Small intestine (tissue), 7 donors: ENCODE measurements around the gene RAD9A. TPM values are rescaled to one million over a fixed set of nuclear protein-coding genes. Genes with fewer than 3 reads are reported as not detected.

ENCODE experiments used
- DNase-seq, 2 donors: peaks; one replicate each; pipeline versions ENCODE4 v3.0.0 to v3.0.0-alpha.2; 2013
- FAIRE-seq: peaks from 2 replicates; lab custom pipeline; 2012; peaks lifted over from hg19 to GRCh38; lab: Jason Lieb, UNC
- H3K27ac ChIP-seq, 3 donors: one replicate each; pipeline ENCODE4 v1.5.1; 2013; ENCODE audit warnings: low read length in 2 of 3, mild to moderate bottlenecking in 2 of 3, control low read depth in 1 of 3, inconsistent platforms in 1 of 3, low read depth in 1 of 3, moderate library complexity in 1 of 3
- H3K27me3 ChIP-seq, 3 donors: one replicate each; pipeline ENCODE4 v1.6.1; 2013; ENCODE audit warnings: low read length in 3 of 3, inconsistent platforms in 1 of 3; ENCODE audit not compliant: control insufficient read depth in 3 of 3, insufficient read depth in 3 of 3
- H3K36me3 ChIP-seq, 3 donors: one replicate each; pipeline ENCODE4 v1.6.1; 2013; ENCODE audit warnings: low read length in 3 of 3, inconsistent platforms in 1 of 3, low read depth in 1 of 3, mild to moderate bottlenecking in 1 of 3, moderate library complexity in 1 of 3; ENCODE audit not compliant: control insufficient read depth in 3 of 3, insufficient read depth in 2 of 3
- H3K4me1 ChIP-seq, 3 donors: one replicate each; pipeline ENCODE4 v1.6.1; 2013; ENCODE audit warnings: low read length in 2 of 3, inconsistent platforms in 1 of 3, low read depth in 1 of 3, mild to moderate bottlenecking in 1 of 3, moderate library complexity in 1 of 3; ENCODE audit not compliant: control insufficient read depth in 3 of 3, insufficient read depth in 2 of 3
- H3K4me3 ChIP-seq, 3 donors: one replicate each; pipeline ENCODE4 v1.5.1; 2013; ENCODE audit warnings: low read length in 3 of 3, control low read depth in 1 of 3, inconsistent platforms in 1 of 3, low read depth in 1 of 3, mild to moderate bottlenecking in 1 of 3, moderate library complexity in 1 of 3
- H3K9me3 ChIP-seq, 2 donors: one replicate each; pipeline ENCODE4 v1.6.1; 2013; ENCODE audit warnings: low read depth in 1 of 2, low read length in 1 of 2; ENCODE audit not compliant: control insufficient read depth in 2 of 2, insufficient read depth in 1 of 2
- WGBS, 3 donors: extraction: QIAGEN DNeasy Blood & Tissue Kit; methylation state at CpG; one replicate each; pipeline ENCODE4 v1.1.7; 2013; 5-methylcytosine and 5-hydroxymethylcytosine counted together
- polyA plus RNA-seq, 4 donors: library from polyadenylated mRNA; stranded (reverse) in 3 of 4; unstranded in 1 of 4; fragments of 200-250 nt in 3 of 4; fragments of 120-200 nt in 1 of 4; gene quantifications; one replicate each; pipeline versions ENCODE4 v1.2.1 to v1.2.3, GENCODE V29; 2013
- donor health status: healthy with polysubstance abuse.
- donor health status: control.
- donor health status: control.
- donor health status: Bipolar disorder and iron deficiency.
- donor health status: healthy.

The RAD9A gene
- polyA plus RNA-seq, 4 donors = 19.5 to 88.3 (median 40.7) TPM

- no peaks in the 10 kb centered on the region for H3K36me3 ChIP-seq
- FAIRE-seq (no peak), DNase-seq (no peak)
- H3K4me1 ChIP-seq = peaks cover 0 to 18% (median 2%) of the 10 kb centered on the region in 3 donors
- H3K4me3 ChIP-seq = no peak overlapping the region
- no peaks in the 10 kb centered on the region for H3K9me3 ChIP-seq
- no peak overlapping the region for H3K27ac ChIP-seq
- H3K27me3 ChIP-seq = peaks cover 0 to 8% (median 2%) of the 10 kb centered on the region in 3 donors
- 58 to 61% (median 60%) methylated on average over 21 of the region's 21 CpGs for WGBS, 3 donors
Measured at GRCh38 chr11:67416416-67417335, 24.9 kb downstream of the RAD9A start.

- Histone ChIP-seq H3K4me3 (no peak overlapping the region), H3K4me1 (peaks cover 0 to 16% (median 2%) of the 10 kb centered on the region in 3 donors), H3K27ac (no peak overlapping the region), H3K9me3 (no peaks in the 10 kb centered on the region), H3K27me3 (peaks cover 0 to 8% (median 2%) of the 10 kb centered on the region in 3 donors), H3K36me3 (no peaks in the 10 kb centered on the region)
- FAIRE-seq (no peak), DNase-seq (no peak)
- WGBS, 3 donors = 81 to 85% (median 84%) methylated on average over 10 to 12 of the region's 12 CpGs
Measured at GRCh38 chr11:67417425-67417824, 25.6 kb downstream of the RAD9A start.

- FAIRE-seq (no peak), DNase-seq (no peak)
- Histone ChIP-seq H3K27me3 (peaks cover 0 to 8% (median 0%) of the 10 kb centered on the region in 3 donors), H3K9me3 (no peaks in the 10 kb centered on the region), H3K36me3 (no peaks in the 10 kb centered on the region), H3K4me3 (no peak overlapping the region), H3K4me1 (peaks cover 0 to 20% (median 2%) of the 10 kb centered on the region in 3 donors), H3K27ac (no peak overlapping the region)
- 70 to 73% (median 72%) methylated on average over 26 of the region's 26 CpGs for WGBS, 3 donors
Measured at GRCh38 chr11:67418476-67419281, 26.9 kb downstream of the RAD9A start.

GRCh38 chr11:67419325-67420049 is 27.7 kb downstream of the RAD9A start:
- Histone ChIP-seq H3K27me3 (peaks cover 0 to 6% (median 0%) of the 10 kb centered on the region in 3 donors), H3K9me3 (no peaks in the 10 kb centered on the region), H3K4me1 (peaks cover 0 to 20% (median 2%) of the 10 kb centered on the region in 3 donors), H3K4me3 (no peak overlapping the region), H3K27ac (no peak overlapping the region), H3K36me3 (no peaks in the 10 kb centered on the region)
- FAIRE-seq (no peak), DNase-seq (no peak)
- WGBS, 3 donors = 90 to 94% (median 91%) methylated on average over 20 to 21 of the region's 21 CpGs

GRCh38 chr11:67420147-67420645 is 28.4 kb downstream of the RAD9A start:
- peaks cover 0 to 15% (median 0%) of the 10 kb centered on the region in 3 donors for H3K4me1 ChIP-seq
- no peak for FAIRE-seq
- no peaks in the 10 kb centered on the region for H3K9me3 ChIP-seq
- no peak for DNase-seq
- peak overlapping the region; percentile 21 to 70 (median 54) for H3K4me3 ChIP-seq
- WGBS, 3 donors = 29 to 33% (median 31%) methylated on average over 14 to 15 of the region's 15 CpGs
- peak overlapping the region in 2 of 3 donors; percentile 76 to 94 for H3K27ac ChIP-seq
- peaks cover 0 to 1% (median 0%) of the 10 kb centered on the region in 3 donors for H3K27me3 ChIP-seq
- H3K36me3 ChIP-seq = peaks cover 0 to 2% (median 0%) of the 10 kb centered on the region in 3 donors

GRCh38 chr11:67420646-67421429 is 29.1 kb downstream of the RAD9A start:
- Histone ChIP-seq H3K27me3 (no peaks in the 10 kb centered on the region), H3K36me3 (peaks cover 0 to 2% (median 0%) of the 10 kb centered on the region in 3 donors), H3K9me3 (no peaks in the 10 kb centered on the region), H3K4me1 (peaks cover 0 to 14% (median 0%) of the 10 kb centered on the region in 3 donors), H3K4me3 (peak overlapping the region; percentile 36 to 70 (median 54)), H3K27ac (peak overlapping the region; percentile 65 to 94 (median 76))
- DNase-seq (peak; percentile 97 to 98), FAIRE-seq (no peak)
- 0 to 1% (median 1%) methylated on average over 65 to 97 of the region's 97 CpGs for WGBS, 3 donors

GRCh38 chr11:67421430-67422031 is 29.7 kb downstream of the RAD9A start:
- 58 to 73% (median 67%) methylated on average over 22 of the region's 22 CpGs for WGBS, 3 donors
- no peaks in the 10 kb centered on the region for H3K9me3 ChIP-seq
- peaks cover 0 to 14% (median 0%) of the 10 kb centered on the region in 3 donors for H3K4me1 ChIP-seq
- DNase-seq (no peak), FAIRE-seq (no peak)
- H3K36me3 ChIP-seq = peaks cover 0 to 2% (median 0%) of the 10 kb centered on the region in 3 donors
- H3K27me3 ChIP-seq = no peaks in the 10 kb centered on the region
- peak overlapping the region in 1 of 3 donors; percentile 36 for H3K4me3 ChIP-seq
- H3K27ac ChIP-seq = peak overlapping the region in 2 of 3 donors; percentile 46 to 65
